H1 (cell line): ENCODE measurements around the gene CDH16. TPM values are rescaled to one million over a fixed set of nuclear protein-coding genes. Genes with fewer than 3 reads are reported as not detected.

Experiments used
- CHD2 ChIP-seq: IDR thresholded peaks from 2 replicates; pipeline ENCODE4 v1.6.1; 2012; ENCODE audit warnings: low read length, improper control_type of control experiment
- CREB1 ChIP-seq: IDR thresholded peaks from 2 replicates; pipeline ENCODE4 v1.6.1; 2012; ENCODE audit warnings: inconsistent platforms
- NANOG ChIP-seq: IDR thresholded peaks from 2 replicates; pipeline ENCODE4 v1.6.1; 2011; ENCODE audit warnings: low read length, low read depth, mild to moderate bottlenecking, inconsistent platforms; ENCODE audit not compliant: insufficient read depth, poor library complexity, severe bottlenecking
- POLR2AphosphoS5 ChIP-seq: IDR thresholded peaks from 2 replicates; pipeline ENCODE4 v1.6.1; 2011; ENCODE audit warnings: low read depth, low read length
- RAD21 ChIP-seq, 2 experiments: IDR thresholded peaks in 1 of 2; conservative IDR thresholded peaks in 1 of 2; 2 replicates each; pipeline ENCODE4 v1.6.1; 2011; ENCODE audit warnings: low read depth in 2 of 2, low read length in 2 of 2, improper control_type of control experiment in 1 of 2, inconsistent platforms in 1 of 2, mild to moderate bottlenecking in 1 of 2, moderate library complexity in 1 of 2
- YY1 ChIP-seq: IDR thresholded peaks from 2 replicates; pipeline ENCODE4 v1.6.1; 2011; ENCODE audit warnings: low read depth, mild to moderate bottlenecking, low read length
- polyA plus RNA-seq, 7 experiments: library from polyadenylated mRNA; depleted of rRNA in 3 of 7; stranded (reverse) in 5 of 7; unstranded in 2 of 7; fragments of >200 nt in 5 of 7; fragments of 200-250 nt in 2 of 7; gene quantifications; 1 replicate in 5 of 7; 2 replicates in 1 of 7; 4 replicates in 1 of 7; pipeline versions ENCODE4 v1.2.1 to v1.2.3, GENCODE V29; 2011 to 2013; ENCODE audit warnings: missing spikeins in 2 of 7, mixed read lengths in 2 of 7
- total RNA-seq: library from RNA; stranded (reverse); fragmentation: NEBNext Ultra II Directional; extraction: Animal tissue kit (Norgen Biotek cat#: 25700); gene quantifications from 2 replicates; pipeline ENCODE4 v1.2.1, GENCODE V29; 2021
- TF ChIP-seq, protein P1 (sequence below): fragments of 300-600 bp; sonication (generic); IDR thresholded peaks from 2 replicates; pipeline ENCODE4 v1.7.1; 2012; ENCODE audit warnings: low read length, moderate library complexity, mild to moderate bottlenecking, inconsistent platforms; ENCODE audit not compliant: insufficient replicate concordance

The CDH16 gene
- total and polyA plus RNA-seq, 2 of the 8 experiments (the other 6 are each of a cell fraction or from before 2014, with no cell fraction given), result not detected

DNA sequence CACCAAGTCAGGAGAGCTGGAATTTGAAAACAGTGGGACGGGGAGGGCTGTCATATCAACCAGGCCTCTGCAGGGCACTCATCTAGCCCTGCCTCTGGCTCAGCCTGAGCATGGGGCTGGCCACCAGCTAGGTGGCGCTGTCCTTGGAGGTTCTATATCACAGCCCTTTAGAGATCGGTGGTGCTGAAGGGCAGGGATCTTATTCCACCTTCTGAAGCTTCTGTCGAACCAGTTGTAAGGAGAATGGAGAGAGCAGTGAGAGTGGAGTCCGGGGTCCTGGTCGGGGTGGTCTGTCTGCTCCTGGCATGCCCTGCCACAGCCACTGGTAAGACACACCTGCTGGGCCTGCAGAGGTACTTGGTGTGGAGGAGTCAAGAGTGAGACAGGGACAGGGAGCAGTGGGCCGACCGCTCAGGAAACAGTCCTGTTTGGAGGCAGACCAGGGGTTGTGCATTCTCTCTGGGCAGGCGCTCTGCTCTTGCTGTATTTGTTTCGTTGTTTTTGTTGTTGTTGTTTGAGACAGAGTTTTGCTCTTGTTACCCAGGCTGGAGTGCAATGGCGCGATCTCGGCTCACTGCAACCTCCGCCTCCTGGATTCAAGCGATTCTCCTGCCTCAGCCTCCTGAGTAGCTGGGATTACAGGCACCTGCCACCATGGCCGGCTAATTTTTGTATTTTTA is 42.5 kb upstream of the CDH16 start, which contains the start of gene CES3 (continued):
- TF ChIP-seq, protein P1, sequence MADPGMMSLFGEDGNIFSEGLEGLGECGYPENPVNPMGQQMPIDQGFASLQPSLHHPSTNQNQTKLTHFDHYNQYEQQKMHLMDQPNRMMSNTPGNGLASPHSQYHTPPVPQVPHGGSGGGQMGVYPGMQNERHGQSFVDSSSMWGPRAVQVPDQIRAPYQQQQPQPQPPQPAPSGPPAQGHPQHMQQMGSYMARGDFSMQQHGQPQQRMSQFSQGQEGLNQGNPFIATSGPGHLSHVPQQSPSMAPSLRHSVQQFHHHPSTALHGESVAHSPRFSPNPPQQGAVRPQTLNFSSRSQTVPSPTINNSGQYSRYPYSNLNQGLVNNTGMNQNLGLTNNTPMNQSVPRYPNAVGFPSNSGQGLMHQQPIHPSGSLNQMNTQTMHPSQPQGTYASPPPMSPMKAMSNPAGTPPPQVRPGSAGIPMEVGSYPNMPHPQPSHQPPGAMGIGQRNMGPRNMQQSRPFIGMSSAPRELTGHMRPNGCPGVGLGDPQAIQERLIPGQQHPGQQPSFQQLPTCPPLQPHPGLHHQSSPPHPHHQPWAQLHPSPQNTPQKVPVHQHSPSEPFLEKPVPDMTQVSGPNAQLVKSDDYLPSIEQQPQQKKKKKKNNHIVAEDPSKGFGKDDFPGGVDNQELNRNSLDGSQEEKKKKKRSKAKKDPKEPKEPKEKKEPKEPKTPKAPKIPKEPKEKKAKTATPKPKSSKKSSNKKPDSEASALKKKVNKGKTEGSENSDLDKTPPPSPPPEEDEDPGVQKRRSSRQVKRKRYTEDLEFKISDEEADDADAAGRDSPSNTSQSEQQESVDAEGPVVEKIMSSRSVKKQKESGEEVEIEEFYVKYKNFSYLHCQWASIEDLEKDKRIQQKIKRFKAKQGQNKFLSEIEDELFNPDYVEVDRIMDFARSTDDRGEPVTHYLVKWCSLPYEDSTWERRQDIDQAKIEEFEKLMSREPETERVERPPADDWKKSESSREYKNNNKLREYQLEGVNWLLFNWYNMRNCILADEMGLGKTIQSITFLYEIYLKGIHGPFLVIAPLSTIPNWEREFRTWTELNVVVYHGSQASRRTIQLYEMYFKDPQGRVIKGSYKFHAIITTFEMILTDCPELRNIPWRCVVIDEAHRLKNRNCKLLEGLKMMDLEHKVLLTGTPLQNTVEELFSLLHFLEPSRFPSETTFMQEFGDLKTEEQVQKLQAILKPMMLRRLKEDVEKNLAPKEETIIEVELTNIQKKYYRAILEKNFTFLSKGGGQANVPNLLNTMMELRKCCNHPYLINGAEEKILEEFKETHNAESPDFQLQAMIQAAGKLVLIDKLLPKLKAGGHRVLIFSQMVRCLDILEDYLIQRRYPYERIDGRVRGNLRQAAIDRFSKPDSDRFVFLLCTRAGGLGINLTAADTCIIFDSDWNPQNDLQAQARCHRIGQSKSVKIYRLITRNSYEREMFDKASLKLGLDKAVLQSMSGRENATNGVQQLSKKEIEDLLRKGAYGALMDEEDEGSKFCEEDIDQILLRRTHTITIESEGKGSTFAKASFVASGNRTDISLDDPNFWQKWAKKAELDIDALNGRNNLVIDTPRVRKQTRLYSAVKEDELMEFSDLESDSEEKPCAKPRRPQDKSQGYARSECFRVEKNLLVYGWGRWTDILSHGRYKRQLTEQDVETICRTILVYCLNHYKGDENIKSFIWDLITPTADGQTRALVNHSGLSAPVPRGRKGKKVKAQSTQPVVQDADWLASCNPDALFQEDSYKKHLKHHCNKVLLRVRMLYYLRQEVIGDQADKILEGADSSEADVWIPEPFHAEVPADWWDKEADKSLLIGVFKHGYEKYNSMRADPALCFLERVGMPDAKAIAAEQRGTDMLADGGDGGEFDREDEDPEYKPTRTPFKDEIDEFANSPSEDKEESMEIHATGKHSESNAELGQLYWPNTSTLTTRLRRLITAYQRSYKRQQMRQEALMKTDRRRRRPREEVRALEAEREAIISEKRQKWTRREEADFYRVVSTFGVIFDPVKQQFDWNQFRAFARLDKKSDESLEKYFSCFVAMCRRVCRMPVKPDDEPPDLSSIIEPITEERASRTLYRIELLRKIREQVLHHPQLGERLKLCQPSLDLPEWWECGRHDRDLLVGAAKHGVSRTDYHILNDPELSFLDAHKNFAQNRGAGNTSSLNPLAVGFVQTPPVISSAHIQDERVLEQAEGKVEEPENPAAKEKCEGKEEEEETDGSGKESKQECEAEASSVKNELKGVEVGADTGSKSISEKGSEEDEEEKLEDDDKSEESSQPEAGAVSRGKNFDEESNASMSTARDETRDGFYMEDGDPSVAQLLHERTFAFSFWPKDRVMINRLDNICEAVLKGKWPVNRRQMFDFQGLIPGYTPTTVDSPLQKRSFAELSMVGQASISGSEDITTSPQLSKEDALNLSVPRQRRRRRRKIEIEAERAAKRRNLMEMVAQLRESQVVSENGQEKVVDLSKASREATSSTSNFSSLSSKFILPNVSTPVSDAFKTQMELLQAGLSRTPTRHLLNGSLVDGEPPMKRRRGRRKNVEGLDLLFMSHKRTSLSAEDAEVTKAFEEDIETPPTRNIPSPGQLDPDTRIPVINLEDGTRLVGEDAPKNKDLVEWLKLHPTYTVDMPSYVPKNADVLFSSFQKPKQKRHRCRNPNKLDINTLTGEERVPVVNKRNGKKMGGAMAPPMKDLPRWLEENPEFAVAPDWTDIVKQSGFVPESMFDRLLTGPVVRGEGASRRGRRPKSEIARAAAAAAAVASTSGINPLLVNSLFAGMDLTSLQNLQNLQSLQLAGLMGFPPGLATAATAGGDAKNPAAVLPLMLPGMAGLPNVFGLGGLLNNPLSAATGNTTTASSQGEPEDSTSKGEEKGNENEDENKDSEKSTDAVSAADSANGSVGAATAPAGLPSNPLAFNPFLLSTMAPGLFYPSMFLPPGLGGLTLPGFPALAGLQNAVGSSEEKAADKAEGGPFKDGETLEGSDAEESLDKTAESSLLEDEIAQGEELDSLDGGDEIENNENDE, result no peak
- TF ChIP-seq POLR2AphosphoS5 (no peak), CHD2 (no peak), RAD21 (IDR thresholded peaks at IDR 0.05 in 1 of 2, conservative IDR thresholded peaks at IDR 0.05 in 1 of 2; ENCODE audit: low read depth in 2 of 2, low read length in 2 of 2) (peak; percentile 33 to 48; a peak in 3 of 4 replicates), CREB1 (no peak), NANOG (no peak), YY1 (no peak)
- TF ChIP-seq, all 59 proteins: peak for 8
